Activated CD4-positive, alpha-beta T cell treated with anti-CD3 and anti-CD28 coated beads for 48 hours (primary cell): Measurements from ENCODE around the gene BRD4.
A peak's percentile ranks its signal among the peaks of the same experiment; 100 is the strongest.

Source experiments
- DNase-seq: peaks from one replicate; pipeline ENCODE4 v3.0.0-alpha.2; 2020

The BRD4 gene

GRCh38 chr19:15222738-15223648 lies 109.3 kb downstream of the BRD4 start:
- DNase-seq = peak; percentile 83

GRCh38 chr19:15220833-15221232 lies 111.5 kb downstream of the BRD4 start:
- DNase-seq = no peak

GRCh38 chr19:15218501-15218900 lies 113.8 kb downstream of the BRD4 start:
- DNase-seq = no peak

DNA sequence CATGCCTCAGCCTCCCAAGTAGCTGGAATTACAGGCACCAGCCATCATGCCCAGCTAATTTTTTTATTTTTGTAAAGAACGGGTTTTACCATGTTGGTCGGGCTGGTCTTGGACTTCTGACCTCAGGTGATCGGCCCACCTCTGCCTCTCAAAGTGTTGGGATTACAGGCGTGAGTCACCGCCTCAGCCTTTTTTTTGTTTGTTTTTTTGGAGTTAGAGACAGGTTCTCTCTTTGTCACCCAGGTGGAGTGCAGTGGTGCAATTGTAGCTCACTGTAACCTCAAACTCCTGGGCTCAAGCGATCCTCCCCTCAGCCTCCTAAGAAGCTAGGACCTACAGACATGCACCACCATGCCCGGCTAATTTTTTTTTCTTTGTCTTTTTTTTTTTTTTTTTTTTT lies 116.0 kb downstream of the BRD4 start:
- no peak for DNase-seq

DNA sequence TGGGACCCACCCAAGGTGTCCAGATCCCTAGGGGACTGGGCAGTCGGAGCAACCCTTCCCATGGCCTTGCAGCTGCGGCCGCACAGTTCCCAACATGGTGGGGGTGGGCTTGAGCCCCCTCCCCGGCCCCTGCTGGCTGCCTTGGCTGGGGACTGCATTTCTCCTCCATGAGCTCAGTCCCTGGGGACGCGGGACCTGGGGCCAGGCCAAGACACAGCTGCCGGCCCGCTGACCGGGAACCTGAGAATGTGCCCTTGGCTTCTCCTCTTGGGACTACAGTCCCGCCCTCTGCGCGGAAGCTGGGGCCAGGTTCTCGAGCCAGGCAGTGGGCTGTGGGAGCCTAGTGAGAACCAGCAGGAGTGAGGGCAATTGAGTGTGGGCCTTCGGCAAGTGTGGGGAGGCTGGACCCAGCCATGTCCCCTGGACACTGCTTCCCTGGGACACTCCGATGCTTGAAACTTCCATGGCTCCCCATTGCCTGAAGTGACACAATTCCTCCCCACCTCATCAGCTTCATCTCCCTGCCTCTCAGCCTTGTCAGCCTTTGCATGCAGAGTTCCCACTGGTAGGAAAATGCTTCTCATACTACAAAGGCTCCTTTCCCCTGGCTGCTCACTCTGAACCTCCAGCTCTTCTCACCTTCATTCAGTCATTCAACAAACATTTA lies 118.5 kb downstream of the BRD4 start:
- no peak for DNase-seq

DNA sequence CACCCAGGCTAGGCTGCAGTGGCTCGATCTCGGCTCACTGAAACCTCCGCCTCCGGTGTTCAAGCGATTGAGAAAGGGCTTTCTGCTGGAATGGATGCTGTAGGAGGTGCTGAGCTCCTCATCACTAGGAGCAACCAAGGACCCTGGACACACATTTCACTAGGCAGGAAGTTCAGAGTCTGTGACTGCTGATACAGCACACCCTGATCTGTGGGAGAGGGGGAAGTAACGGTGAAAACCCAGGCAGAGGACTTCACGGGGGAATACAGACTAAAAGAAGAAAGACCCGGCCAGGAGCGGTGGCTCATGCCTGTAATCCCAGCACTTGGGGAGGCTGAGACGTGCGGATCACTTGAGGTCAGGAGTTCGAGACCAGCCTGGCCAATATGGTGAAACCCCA lies 119.6 kb downstream of the BRD4 start:
- no peak for DNase-seq

DNA sequence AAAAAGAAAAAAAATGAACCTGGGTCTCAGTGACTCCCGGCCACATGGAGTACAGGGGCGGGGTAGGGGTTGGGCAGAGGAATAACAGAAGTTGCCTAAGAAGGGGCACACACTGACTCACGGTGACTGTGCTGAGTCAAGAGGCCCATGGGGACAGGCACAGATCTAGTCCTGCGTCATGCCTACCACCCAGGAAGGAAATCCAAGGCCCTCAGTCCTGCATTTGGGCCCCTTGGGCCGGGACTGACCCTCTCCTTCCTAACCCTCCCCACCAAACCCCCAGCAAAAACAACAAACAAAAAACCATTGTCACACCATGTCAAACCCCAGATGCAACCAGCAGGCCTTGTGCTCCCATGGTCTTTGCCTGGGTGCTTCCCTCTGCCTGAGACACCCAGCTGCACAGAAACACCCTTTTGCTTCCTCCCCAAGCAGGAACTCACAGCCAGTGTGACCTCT lies 122.0 kb downstream of the BRD4 start:
- no peak for DNase-seq

GRCh38 chr19:15201374-15202023 lies 130.8 kb downstream of the BRD4 start:
- DNase-seq = no peak

- no peak for DNase-seq
These were observed 131.6 kb downstream of the BRD4 start, which contains the start of gene NOTCH3 for GRCh38 chr19:15200553-15201364. Gene NOTCH3 (minus strand): TSS chr19:15200995. CDS start chr19:15200905, 90 bp downstream.

- DNase-seq = no peak
These were observed 132.4 kb downstream of the BRD4 start for GRCh38 chr19:15199661-15200552.

DNA sequence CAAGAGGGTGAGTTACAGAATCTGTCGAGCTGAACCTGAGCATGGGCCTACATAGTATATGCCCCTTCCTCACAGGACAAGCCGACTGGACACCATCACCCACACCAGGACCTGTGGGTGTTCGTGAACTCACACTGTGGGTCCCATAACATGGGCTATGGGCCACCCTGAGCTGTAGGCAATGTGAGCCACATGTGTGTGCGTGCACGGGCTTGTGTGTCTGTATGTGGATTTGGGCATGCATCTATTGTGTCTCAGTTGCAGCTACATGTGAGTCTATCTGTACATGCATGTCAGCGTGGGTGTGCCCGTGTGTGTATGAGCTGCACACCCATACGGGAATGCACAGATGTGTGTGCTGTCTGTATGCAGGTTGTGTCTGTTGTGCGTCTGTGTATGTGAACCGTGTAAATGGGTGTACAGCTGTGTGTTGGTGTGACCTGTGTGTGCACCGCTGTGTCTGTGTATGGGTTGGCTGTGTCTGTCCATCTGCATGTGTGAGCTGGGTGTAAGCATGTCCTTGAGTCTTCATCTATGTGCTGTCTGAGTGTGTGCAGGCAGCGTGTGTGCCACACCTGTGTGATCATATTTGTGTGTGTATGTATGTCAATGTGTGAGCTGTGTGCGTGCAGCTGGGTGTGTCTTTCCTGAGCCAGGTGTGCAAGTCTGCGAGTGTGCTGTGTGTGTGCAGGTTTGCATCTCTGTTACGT lies 133.2 kb downstream of the BRD4 start:
- DNase-seq = no peak

DNA sequence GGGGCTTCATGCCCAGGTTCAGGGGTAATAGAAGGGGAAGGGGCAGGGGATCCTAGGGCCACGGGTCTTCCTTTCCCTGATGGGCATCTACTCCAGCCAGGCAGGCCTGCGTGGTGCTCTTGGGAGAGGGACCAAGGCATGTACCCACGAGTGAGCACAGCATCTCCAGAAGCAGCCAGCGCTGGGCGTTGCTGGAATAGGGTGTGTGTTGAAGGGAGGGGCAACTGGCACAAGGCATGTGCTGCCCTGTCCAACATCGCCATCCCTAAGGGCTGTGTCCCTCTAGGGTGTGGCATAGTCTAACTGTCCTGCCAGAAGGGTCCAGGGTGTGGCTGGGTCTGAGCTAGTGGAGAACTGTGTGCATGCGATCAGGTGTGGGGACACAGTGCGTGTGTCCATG lies 134.4 kb downstream of the BRD4 start:
- DNase-seq = no peak

- DNase-seq = no peak
These were observed 134.9 kb downstream of the BRD4 start for GRCh38 chr19:15197275-15197941.

GRCh38 chr19:15196360-15197005 lies 135.9 kb downstream of the BRD4 start:
- no peak for DNase-seq

- peak; percentile 37 for DNase-seq
These were observed 136.7 kb downstream of the BRD4 start for GRCh38 chr19:15195371-15196334.

DNA sequence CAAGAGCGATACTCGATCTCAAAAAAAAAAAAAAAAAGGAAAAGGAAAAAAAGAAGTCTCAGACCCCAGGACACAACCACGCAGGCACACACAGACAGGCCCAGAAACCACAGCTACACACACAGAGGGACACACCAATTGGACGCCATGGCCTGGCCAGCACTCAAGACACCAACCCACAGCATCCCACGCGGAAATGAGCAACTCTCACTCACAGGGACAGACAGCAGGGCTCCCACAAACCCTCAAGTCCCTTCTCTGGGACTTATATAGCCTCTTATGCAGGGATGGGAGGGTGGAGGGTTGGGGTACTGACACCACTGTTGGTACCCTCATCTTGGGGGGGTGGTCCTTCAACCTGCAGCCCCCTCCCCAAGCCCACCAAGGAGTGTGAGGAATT lies 137.4 kb downstream of the BRD4 start:
- no peak for DNase-seq

DNA sequence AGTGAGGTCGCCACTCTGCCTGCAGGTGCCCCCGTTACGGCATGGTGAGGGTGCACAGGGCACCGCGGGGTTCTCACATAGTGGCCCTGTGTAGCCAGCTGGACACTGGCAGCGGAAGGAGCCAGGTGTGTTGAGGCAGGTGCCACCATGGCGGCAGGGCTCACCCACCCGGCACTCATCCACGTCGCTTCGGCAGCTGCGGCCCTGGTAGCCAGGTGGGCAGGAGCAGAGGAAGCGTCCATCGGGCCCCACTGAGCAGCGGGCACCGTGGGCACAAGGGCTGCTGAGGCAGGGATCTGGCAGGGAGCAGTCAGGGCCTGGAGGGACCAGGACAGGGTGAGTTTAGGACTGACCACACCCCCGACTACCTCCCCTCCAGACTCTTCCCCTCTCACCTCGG lies 140.4 kb downstream of the BRD4 start:
- DNase-seq = no peak

- DNase-seq = no peak
These were observed 140.8 kb downstream of the BRD4 start for GRCh38 chr19:15191514-15191913.

GRCh38 chr19:15188851-15189250 lies 143.5 kb downstream of the BRD4 start:
- no peak for DNase-seq
